T follicular helper cell (primary cell): Measurements from ENCODE around the gene ANTXR1.

Source experiments
- DNase-seq: peaks from one replicate; pipeline ENCODE4 v3.0.0-alpha.2; 2020; ENCODE audit warnings: low read depth

Gene ANTXR1

GRCh38 chr2:69279931-69280681 lies 267.1 kb downstream of the ANTXR1 start:
- DNase-seq: no peak

- DNase-seq: no peak
Observed at GRCh38 chr2:69280796-69281412, 267.9 kb downstream of the ANTXR1 start.

GRCh38 chr2:69285379-69285894 lies 272.5 kb downstream of the ANTXR1 start:
- no peak for DNase-seq

- DNase-seq: no peak
Observed at GRCh38 chr2:69287544-69287943, 274.6 kb downstream of the ANTXR1 start.

- no peak for DNase-seq
Observed at GRCh38 chr2:69288429-69288828, 275.4 kb downstream of the ANTXR1 start.

GRCh38 chr2:69291004-69291650 lies 278.1 kb downstream of the ANTXR1 start:
- DNase-seq: no peak

GRCh38 chr2:69291721-69292120 lies 278.7 kb downstream of the ANTXR1 start:
- no peak for DNase-seq

GRCh38 chr2:69292256-69292655 lies 279.3 kb downstream of the ANTXR1 start:
- DNase-seq: no peak

GRCh38 chr2:69296421-69296820 lies 283.4 kb downstream of the ANTXR1 start:
- DNase-seq: no peak

- no peak for DNase-seq
Observed at GRCh38 chr2:69297216-69297615, 284.2 kb downstream of the ANTXR1 start.

GRCh38 chr2:69298261-69298660 lies 285.3 kb downstream of the ANTXR1 start:
- no peak for DNase-seq

- DNase-seq: no peak
Observed at GRCh38 chr2:69298862-69299261, 285.9 kb downstream of the ANTXR1 start.
